OCI-LY1 (cell line): ENCODE results near the gene KREMEN2.

Source experiments
- H2AFZ ChIP-seq: fragments of 200-600 bp; sonication (generic), shearing (Covaris generic); 2 replicates; pipeline ENCODE4 v1.6.0; 2014; ENCODE audit warnings: antibody characterized with exemption, mild to moderate bottlenecking, low read length
- H3F3A ChIP-seq: fragments of 200-600 bp; sonication (generic), shearing (Covaris generic); 2 replicates; pipeline ENCODE4 v1.6.0; 2014; ENCODE audit warnings: mild to moderate bottlenecking, antibody characterized with exemption, low read length, moderate library complexity; ENCODE audit not compliant: insufficient read depth
- H3K27ac ChIP-seq: fragments of 200-600 bp; sonication (generic); 2 replicates; pipeline ENCODE4 v1.5.1; 2014; ENCODE audit warnings: low read length, mixed run types, mild to moderate bottlenecking, low read depth; ENCODE audit not compliant: poor library complexity, severe bottlenecking
- H3K27me3 ChIP-seq: fragments of 200-600 bp; sonication (generic); 2 replicates; pipeline ENCODE4 v1.6.0; 2014; ENCODE audit warnings: antibody characterized with exemption, mild to moderate bottlenecking, low read length, moderate library complexity; ENCODE audit not compliant: insufficient read depth
- H3K36me3 ChIP-seq: fragments of 200-600 bp; sonication (generic); 2 replicates; pipeline ENCODE4 v1.6.1; 2014; ENCODE audit warnings: mild to moderate bottlenecking, antibody characterized with exemption, low read length, moderate library complexity, mixed read lengths; ENCODE audit not compliant: insufficient read depth
- H3K4me1 ChIP-seq: fragments of 200-600 bp; sonication (generic); 2 replicates; pipeline ENCODE4 v1.5.1; 2014; ENCODE audit warnings: mild to moderate bottlenecking, low read length, moderate library complexity; ENCODE audit not compliant: insufficient read depth, severe bottlenecking
- H3K4me2 ChIP-seq: fragments of 200-600 bp; sonication (generic), shearing (Covaris generic); 2 replicates; pipeline ENCODE4 v1.6.1; 2014; ENCODE audit warnings: low read length
- H3K4me3 ChIP-seq: fragments of 200-600 bp; sonication (generic); 2 replicates; pipeline ENCODE4 v1.5.1; 2014; ENCODE audit warnings: low read length, low read depth, mild to moderate bottlenecking, mixed read lengths; ENCODE audit not compliant: poor library complexity, severe bottlenecking
- H3K79me2 ChIP-seq: fragments of 200-600 bp; shearing (Covaris generic); 2 replicates; pipeline ENCODE4 v1.6.1; 2016; ENCODE audit warnings: mixed run types, low read length, mixed read lengths; ENCODE audit not compliant: insufficient read depth
- H3K9ac ChIP-seq: fragments of 200-600 bp; sonication (generic), shearing (Covaris generic); 2 replicates; pipeline ENCODE4 v1.6.1; 2014; ENCODE audit warnings: mild to moderate bottlenecking, low read length, mixed read lengths
- H3K9me2 ChIP-seq: fragments of 200-600 bp; sonication (generic), shearing (Covaris generic); 2 replicates; pipeline ENCODE4 v1.6.1; 2014; ENCODE audit warnings: low read depth, mild to moderate bottlenecking, low read length, mixed read lengths
- H3K9me3 ChIP-seq: fragments of 200-600 bp; shearing (Covaris generic); 2 replicates; pipeline ENCODE4 v1.6.1; 2014; ENCODE audit warnings: low read length, mixed read lengths
- H4K20me1 ChIP-seq: fragments of 200-600 bp; sonication (generic), shearing (Covaris generic); 2 replicates; pipeline ENCODE4 v1.6.0; 2016; ENCODE audit warnings: mild to moderate bottlenecking, low read length; ENCODE audit not compliant: insufficient read depth
- CTCF ChIP-seq: fragments of 200-600 bp; sonication (generic), shearing (Covaris generic); IDR thresholded peaks from 2 replicates; pipeline ENCODE4 v1.5.1; 2017; ENCODE audit warnings: mild to moderate bottlenecking, antibody characterized with exemption, low read length, moderate library complexity, mixed read lengths
- EZH2 ChIP-seq: fragments of 200-600 bp; sonication (generic), shearing (Covaris generic); IDR thresholded peaks from 2 replicates; pipeline ENCODE4 v1.8.0; 2017; ENCODE audit warnings: borderline replicate concordance, mixed run types, mild to moderate bottlenecking, antibody characterized with exemption, low read length, moderate library complexity, mixed read lengths

Gene KREMEN2

GRCh38 chr16:2971134-2971984 is 7.3 kb downstream of the KREMEN2 start:
- TF ChIP-seq CTCF (peak; percentile 29; the same call in 1 of the 2 replicates), EZH2 (no peak)
- H3K27ac ChIP-seq, result peak overlapping the region; percentile 19
- no peaks in the 10 kb centered on the region for H3K9me2 ChIP-seq
- H3K27me3 ChIP-seq, result no peaks in the 10 kb centered on the region
- H3K9ac ChIP-seq, result peak overlapping the region; percentile 84; the same call in 1 of the 2 replicates
- peak overlapping the region; percentile 85 for H3K4me2 ChIP-seq
- H2AFZ ChIP-seq, result no peak overlapping the region
- no peaks in the 10 kb centered on the region for H4K20me1 ChIP-seq
- H3K79me2 ChIP-seq, result no peaks in the 10 kb centered on the region
- H3K4me1 ChIP-seq, result peaks cover 55% of the 10 kb centered on the region
- H3K36me3 ChIP-seq, result peaks cover 58% of the 10 kb centered on the region
- peak overlapping the region; percentile 81 for H3K4me3 ChIP-seq
- H3K9me3 ChIP-seq, result no peaks in the 10 kb centered on the region
- no peaks in the 10 kb centered on the region for H3F3A ChIP-seq

GRCh38 chr16:2971985-2972784 is 8.1 kb downstream of the KREMEN2 start:
- H3K4me2 ChIP-seq, result peak overlapping the region; percentile 85; the same call in 1 of the 2 replicates
- no peaks in the 10 kb centered on the region for H3F3A ChIP-seq
- no peaks in the 10 kb centered on the region for H4K20me1 ChIP-seq
- TF ChIP-seq CTCF (no peak), EZH2 (no peak)
- H3K9me3 ChIP-seq, result no peaks in the 10 kb centered on the region
- no peak overlapping the region for H3K4me3 ChIP-seq
- no peaks in the 10 kb centered on the region for H3K27me3 ChIP-seq
- peaks cover 66% of the 10 kb centered on the region for H3K36me3 ChIP-seq
- no peaks in the 10 kb centered on the region for H3K9me2 ChIP-seq
- no peaks in the 10 kb centered on the region for H3K79me2 ChIP-seq
- peaks cover 56% of the 10 kb centered on the region for H3K4me1 ChIP-seq
- no peak overlapping the region for H2AFZ ChIP-seq
- peak overlapping the region; percentile 29 for H3K27ac ChIP-seq
- no peak overlapping the region for H3K9ac ChIP-seq

GRCh38 chr16:2973093-2973492 is 9.0 kb downstream of the KREMEN2 start:
- H3K79me2 ChIP-seq, result no peaks in the 10 kb centered on the region; the same call in 1 of the 2 replicates
- no peaks in the 10 kb centered on the region for H4K20me1 ChIP-seq
- H3K4me2 ChIP-seq, result no peak overlapping the region
- no peak for TF ChIP-seq CTCF
- TF ChIP-seq EZH2, result no peak
- no peaks in the 10 kb centered on the region for H3K9me3 ChIP-seq
- no peaks in the 10 kb centered on the region for H3K27me3 ChIP-seq
- no peak overlapping the region for H2AFZ ChIP-seq
- no peaks in the 10 kb centered on the region for H3K9me2 ChIP-seq
- peaks cover 75% of the 10 kb centered on the region for H3K36me3 ChIP-seq
- H3K9ac ChIP-seq, result no peak overlapping the region
- H3F3A ChIP-seq, result no peaks in the 10 kb centered on the region
- peak overlapping the region; percentile 30 for H3K27ac ChIP-seq
- H3K4me3 ChIP-seq, result no peak overlapping the region
- H3K4me1 ChIP-seq, result peaks cover 60% of the 10 kb centered on the region
